GM19395 (cell line): ENCODE results near the gene DGKQ.
"Not testable (repeated sequence)": the region's sequence is repeated elsewhere in the genome, so short reads cannot be mapped to it uniquely, and the experiment has no call there.

Experiments
- ATAC-seq: cut with Tn5 transposase; IDR thresholded peaks from one replicate; pipeline ENCODE4 v1.9.1; 2021; ENCODE audit warnings: mild to moderate bottlenecking, moderate library complexity; ENCODE audit not compliant: unreplicated experiment

DGKQ gene

DNA sequence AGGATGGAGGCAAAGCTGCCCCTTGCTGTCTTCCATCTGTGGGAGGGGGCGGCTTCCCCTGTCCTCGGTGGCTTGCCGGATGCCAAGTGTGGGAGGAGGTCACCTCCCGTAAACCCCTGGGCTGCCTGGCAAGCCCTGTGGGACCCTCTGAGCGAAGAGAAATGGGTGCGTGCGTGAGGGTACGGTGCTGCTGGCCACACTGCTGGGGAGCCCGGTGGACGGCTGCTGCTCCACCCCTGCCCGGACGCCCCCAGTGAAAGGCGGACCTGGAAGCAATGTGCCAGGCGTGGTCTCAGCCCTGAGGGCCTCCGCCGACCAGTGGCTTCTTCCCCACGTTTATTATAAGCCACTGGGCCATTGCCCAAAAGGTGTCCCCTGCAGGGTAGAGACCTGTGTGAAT, 8.9 kb upstream of the DGKQ start:
- ATAC-seq = no peak

DNA sequence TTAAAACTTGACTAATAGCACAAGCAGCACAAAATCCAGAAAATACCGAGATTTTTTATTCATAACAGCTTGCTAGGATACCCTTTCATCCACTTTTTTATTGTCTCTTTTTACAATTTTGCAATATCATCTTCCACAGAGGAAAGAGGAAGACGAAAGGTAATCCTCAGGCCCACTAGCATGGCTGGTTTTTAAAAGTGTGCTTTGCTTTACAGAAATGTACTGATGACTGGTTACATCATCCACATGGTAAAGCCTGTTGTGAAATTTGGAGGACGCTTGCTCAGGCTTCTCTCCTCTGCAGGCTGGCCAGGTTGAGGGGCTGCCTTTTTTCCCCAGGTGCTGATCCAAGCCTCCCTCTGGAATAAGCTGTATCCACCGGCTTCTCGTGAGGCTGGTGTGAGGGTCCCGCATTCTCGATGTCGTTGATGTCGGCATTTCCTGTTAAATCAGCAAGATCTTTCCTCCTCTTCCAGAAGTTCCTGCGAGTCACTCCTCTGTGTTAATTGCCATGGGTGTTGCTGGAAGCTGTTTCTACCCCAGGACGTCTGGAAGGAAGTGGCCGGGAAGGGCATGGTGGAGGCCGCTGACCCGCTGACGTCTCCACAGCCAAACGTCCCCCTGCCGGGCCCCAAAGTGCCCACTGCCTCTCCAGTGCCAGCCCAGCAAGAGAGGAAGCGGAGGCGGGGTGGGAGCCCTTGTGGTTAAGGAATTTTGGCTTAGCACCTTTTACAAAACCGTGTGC, 5.8 kb upstream of the DGKQ start:
- no peak for ATAC-seq

DNA sequence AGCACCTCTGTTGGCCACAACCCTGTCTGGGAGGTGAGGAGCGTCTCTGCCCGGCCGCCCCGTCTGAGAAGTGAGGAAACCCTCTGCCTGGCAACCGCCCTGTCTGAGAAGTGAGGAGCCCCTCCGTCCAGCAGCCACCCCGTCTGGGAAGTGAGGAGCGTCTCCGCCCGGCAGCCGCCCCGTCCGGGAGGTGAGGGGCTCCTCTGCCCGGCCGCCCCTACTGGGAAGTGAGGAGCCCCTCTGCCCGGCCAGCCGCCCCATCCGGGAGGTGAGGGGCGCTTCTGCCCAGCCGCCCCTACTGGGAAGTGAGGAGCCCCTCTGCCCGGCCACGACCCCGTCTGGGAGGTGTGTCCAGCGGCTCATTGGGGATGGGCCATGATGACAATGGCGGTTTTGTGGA, 2.6 kb upstream of the DGKQ start:
- ATAC-seq = not testable (repeated sequence)

DNA sequence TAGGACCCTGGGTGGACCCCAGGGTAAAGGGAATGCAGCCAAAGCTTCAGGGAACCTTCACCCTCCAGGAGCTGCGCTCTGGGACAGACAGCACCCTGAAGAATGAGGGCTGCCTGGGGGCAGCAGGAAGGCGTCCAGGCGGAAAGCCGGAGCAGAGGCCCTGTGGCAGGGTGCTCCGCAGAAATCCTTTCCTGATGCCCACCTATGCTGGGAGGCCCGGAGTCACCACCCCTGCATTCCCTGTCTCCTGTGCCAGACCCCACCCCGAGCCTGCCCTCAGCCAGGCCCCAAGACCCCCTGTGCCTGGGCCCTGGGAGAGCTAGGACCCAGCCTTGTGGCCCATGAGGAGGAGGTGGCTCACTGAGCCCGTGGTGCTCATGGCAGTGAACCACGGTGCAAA, 1.3 kb upstream of the DGKQ start:
- ATAC-seq = no peak

DNA sequence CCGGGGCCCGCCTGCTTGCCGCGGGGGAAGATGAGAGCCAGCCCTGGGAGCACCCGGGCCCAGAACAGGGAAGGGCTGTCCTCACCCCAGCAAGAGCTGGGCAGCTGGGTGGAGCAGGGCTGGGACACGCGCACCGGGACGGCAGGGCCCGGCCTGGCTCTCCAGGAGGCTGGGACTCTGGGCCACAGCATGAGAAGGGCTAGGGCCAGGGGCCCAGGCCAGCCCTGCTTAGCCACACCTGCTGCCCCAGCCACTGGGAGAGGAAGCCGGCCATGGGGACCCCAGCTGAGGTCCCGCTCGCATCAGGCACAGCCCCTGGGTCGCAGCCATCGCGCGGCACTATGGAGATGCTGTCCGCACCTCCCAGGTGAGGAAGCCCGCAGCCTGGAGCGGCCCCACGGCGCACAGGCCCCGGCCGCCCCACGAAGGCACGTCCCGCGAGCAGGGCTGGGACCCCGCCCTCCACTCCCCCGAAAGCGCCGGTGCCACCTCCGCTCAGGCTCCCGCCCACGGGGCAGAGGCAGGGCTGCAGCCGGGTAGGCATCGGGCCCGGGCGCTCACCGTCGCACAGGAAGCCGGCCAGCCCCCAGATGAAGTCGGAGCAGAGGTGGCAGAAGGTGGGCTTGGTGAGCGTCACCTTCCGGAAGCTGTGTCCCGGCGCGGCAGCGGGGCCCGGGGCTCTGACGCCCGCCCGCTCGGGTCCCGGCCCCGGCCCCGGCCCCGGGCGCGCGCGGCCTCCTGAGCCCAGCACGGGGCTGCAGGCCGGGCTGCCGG, 531 bp downstream of the DGKQ start:
- peak; percentile 57 for ATAC-seq

DNA sequence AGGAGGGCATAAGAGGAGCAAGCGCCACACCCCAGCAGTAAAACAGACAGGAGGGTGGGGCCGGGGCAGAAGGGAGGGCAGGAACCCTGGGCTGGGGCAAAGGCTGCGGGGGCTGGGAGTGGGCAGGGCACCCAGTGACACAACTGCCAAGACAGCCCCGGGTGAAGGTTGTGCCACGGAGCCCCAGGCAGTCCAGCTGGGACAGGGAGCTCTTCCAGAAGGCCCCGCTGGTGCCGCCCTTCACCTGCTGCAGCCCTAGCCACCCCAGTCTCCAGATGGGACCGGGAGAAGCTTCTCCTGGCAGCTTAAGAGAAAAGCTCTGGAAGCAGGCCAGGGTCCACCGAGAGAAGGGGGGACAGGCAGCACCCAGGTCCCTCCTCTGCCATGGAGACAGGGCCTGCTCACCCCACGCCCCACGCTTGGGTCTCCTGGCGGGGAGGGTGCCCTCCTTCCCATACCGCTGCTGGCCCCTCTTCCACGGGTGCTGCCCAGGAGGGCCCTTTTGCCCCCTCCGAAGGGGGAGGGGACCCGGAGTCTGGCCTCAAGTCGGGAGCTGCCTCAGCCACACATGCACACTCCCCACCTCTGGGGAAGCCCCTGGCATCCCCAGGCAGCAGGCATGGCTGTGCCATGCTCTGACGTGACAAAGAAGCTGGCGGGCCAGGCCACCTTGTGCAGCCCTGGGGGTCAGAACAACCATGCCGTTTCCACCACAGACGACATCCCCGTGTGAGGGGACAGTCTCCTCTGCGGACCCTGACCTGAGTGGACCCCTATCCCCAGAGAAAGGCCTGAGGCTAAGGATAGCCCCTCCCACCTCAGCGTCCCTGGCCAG, 1.5 kb downstream of the DGKQ start:
- ATAC-seq = no peak

DNA sequence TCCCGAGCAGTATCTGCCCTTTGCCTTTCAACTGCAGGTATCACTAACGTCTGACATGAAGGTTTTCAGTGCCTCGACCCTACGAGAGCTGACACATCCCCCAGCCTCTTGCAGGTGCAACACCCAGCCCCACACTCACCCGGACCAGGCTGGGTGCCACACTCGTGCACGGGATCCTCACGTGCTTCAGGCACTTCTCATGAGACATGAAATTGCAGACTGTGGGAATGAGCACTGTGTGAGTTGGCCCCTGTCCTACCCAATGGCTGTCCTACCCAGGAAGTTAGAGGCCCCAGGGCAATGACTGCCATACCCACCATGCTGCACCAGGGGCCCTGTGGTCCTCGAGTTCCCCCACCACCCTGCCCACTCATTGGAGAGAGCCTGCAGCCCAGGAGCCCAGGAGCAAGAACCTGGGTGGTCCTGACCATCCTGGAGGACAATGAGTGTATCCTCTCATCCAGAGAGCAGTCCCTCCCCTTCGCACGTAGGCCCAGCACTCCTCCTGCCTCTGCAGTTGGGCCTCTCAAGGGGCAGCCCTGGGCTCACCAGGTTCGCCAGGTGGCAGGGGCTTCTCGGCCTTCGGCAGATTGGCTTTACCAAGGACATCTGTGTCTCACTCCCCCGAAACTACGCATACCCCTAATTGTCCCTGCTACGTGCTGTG, 2.4 kb downstream of the DGKQ start:
- no peak for ATAC-seq

DNA sequence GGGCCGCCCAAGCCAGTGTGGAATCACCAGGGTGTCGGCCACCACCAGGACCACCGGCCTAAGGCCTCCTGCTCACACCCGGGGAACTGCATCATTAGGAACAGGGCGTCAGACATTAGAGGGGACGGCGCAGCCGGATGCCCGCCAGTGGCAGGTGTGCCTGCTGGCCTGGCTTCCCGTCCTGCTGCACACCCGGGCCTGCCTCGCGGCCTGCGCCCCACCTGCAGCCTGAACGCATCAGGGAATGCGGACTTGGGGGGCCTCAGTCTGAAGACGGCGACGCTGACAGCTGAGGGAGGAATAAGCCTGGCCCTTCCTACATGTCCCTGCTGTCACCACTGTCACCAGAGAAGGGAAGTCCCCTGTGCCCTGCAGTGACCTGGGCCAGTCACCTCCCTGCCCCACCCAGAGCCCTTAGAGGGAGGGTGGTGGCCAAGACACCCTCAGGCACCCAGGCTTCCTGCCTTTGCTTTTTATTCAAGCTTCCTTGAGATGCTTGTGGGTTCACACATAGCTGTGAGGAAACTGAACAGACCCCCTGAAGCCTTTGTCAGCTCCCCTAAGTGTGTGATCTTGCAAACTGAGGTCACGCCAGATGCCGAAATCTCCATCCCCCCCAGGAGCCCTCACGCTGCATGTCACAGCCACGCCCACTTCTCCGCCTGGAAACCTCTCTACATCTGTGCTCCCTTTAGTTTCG, 3.2 kb downstream of the DGKQ start:
- no peak for ATAC-seq

DNA sequence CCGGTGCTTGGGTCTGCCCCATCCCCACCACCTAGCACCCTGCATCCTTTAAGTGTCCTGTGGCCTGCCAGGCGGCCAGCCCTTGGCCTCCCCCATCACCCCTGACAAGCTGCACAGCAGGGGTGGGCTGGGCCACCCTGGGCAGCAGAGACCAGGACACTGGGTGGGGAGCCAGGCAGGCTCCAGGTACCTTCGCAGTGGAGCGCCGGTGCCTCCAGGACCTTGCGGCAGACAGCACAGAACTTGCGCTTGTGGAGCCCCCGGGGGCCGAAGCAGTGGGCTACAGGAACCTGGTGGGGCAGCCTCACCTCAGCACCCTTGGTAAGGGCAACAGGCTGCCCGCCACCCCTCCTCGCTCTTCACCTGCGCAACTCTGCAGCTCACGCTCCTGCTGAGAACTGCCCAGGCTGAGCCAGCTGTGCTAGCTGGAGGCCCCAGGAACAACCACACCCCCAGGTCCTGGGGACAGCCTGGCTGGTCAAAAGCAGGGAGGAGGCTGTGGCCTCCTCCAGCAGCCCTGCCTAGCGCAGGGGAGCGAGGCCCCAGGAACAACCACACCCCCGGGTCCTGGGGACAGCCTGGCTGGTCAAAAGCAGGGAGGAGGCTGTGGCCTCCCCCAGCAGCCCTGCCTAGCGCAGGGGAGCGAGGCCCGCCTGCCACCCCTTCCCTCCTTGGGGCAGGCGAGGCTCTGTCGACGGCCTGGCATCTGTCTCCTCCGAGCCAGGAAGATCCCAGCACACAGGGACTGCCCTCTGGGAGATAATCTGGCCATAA, 4.6 kb downstream of the DGKQ start:
- no peak for ATAC-seq

DNA sequence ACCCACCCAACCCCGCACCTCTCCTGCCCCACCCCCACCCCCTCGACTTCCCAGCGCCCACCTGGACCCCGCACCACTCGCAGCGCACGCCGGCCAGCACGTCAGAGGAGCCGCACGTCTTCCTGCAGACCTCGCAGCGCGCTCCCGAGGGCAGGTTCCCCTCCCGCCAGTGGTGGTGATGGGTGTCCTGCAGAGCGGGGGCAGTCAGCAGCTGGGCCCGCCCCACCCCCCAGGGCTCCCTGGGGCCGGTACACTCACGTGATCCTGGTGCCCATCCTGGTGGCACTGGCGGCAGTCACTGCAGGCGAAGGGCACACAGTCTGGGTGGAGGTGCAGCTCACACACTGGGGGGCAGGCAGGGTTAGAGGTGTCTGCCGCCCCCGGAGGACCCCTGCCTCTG, 5.1 kb downstream of the DGKQ start:
- no peak for ATAC-seq

DNA sequence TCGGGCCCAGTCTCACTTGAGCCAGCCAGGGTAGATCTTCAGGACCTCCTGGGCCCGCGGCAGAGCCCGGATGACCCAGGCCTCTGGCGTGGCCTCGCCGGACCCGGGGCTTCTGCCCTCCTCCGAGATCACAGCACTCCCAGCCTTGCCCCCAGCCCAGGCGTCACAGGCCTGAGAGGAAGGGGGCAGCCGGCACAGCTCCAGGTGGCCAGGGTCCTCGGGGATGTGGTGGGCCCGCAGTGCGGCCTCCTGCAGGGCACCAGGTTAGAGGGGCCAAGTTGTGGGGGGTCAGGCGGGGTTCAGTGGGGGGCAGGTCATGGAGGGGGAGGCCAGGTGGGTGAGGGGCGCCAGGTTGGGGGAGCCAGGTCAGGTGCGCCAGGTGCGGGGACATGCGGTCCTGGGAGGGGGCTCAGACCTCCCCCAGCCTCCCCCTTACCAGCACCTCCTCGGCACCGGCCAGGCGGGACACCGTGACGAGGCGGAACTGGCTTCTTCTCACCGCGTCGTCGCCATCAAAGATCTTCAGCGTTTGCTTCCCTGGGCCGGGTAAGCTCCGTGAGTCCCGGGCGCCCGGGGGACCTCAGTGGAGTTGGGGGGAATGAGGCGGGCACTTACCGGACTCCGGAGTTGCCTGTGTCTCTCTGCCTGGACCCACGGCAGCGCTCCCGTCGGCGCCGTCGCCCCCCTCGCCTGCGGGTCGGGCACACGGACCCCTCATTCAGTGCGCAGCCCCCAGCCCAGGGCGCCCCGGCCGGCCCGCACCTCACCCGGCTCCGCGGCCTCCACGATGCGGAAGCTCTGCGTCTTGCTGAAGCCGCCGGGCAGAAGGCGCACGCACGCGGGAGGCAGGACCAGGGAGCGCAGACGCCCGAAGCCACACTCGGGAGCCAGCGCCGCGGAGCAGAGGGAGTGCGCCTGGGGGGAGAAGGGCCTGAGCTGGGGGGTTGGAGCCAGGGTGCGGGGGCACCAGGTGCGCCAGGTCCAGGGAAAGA, 6.0 kb downstream of the DGKQ start:
- no peak for ATAC-seq

DNA sequence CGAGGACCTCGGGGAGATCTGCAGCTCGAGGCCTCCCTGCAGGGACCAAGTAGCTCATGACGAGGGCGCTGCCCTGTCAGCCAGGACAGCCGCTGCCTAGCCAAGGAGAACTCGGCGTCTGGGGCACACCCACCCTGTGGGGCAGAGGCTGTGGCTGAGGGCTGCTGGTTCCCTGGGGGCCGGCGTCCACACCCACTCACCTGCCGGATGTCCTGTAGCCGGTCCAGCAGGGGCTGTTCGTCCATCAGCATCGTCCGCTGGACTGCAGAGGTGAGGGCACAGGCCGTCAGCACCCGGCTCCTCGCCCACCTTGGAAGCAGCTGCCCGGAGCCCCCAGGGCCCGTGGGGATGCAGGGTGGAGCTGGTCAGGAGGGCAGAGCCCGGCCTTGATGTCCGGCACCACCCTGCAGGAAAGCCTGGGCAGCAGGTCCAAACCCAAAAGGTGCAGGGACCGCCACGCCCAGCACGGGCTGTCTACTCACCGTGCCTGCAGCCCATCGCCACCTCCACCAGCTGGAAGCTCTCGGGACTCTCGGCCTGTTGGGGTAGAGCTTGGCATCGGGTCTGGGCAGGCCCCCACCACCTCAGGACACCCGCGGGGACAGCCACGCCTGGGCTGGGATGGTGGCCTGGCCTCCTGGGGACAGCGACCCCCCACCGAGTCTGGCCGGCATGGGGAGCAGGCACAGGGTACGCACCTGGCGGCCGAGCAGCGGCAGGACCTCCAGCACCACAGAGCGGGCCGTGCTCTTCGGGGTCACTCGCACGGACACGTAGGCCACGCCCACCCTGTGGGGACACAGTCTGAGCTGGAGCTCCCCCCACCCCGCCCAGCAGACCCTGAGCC, 6.9 kb downstream of the DGKQ start:
- no peak for ATAC-seq

DNA sequence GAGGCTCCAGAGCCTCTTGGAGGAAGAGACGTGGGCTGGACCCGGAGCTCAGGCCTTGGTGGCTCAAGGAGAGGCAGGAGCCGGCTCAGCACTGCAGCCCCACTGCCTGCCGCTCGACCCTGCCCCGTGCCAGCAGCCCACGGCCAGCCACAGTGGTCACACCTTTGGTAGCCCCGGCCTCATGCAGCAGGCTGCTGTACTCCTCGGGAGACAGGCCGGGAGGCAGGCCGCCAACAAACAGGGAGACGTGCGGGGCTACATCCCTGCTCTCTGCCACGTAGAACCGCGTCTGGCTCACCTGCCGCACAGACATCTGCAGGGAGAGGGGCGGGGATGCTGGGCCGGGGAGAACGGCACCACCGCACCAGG, 7.6 kb downstream of the DGKQ start:
- no peak for ATAC-seq

DNA sequence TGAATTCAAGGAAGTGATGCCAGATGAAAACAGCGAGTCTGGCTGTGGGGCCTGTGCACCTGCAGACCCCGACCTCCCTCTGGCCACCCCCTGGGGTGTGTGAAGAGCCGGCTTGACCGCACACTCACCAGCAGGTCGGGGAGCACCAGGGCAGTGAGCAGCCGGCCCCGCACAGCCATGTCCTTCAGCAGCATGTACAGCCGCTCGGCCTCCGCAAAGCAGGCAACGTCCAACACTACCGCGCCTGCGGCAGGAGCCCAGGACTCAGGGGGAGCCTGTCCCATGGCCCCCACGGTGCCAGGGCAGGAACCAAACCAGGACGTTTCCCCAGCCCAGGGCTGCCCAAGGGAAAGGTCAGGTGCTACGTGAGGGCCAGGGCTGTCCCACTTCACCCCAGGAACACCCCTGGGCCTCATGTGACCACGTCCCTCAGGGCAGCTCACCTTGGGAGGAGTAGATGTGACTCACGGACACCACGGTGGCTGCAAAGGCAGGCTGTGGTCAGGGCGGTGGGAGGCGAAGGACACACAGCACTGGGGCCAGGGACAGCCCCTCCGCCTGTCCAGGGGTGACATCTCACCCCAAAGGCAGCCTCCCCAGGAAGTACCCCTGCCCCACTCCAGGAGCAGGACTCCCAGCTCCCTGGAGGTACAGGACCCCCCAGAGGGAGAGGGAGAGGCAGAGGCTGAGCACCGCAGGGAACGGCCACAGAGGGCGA, 8.2 kb downstream of the DGKQ start:
- ATAC-seq = no peak

DNA sequence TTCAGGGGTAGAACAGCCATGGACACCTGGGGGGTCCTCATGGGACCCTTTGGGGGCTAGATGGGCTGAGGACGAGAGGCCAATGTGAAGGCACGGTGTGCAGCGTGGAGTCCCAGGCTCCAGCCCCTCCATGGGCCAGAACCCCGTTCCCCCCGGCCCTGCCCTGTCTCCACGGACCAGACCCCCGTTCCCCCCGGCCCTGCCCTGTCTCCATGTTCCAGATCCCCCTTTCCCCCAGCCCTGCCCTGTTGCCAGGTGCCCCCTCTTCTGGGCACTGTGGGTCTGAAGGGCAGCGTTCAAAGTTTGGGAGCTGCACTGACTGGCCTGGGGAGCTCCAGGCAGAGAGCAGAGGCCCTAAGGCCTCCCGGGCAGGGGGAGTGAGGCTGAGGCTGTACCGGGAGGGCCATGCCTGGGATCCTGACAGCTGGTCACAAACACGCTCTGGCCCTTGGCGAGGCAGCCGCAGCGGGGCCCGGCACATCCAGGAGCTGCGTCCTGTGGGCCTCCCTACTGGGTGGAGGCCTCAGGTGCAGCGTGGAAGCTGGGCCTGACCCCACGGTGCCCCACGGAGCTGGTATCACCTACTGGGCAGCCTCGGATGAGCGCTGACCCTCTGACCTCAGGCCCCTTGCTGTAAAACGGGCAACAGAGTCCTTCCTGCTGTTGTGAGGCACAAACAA, 8.9 kb downstream of the DGKQ start:
- ATAC-seq = no peak
